ACC112 (cell line): Measurements from ENCODE around the gene RPS21.

Source experiments
- H2AFZ ChIP-seq: fragments of 200-600 bp; sonication (generic); one replicate; pipeline ENCODE4 v1.6.0; 2017; ENCODE audit warnings: antibody characterized with exemption, low read length; ENCODE audit not compliant: unreplicated experiment
- H3K27ac ChIP-seq: fragments of 200-600 bp; sonication (generic); 2 replicates; pipeline ENCODE4 v1.5.1; 2014; ENCODE audit warnings: low read depth, mild to moderate bottlenecking, antibody characterized with exemption, low read length, moderate library complexity
- H3K27me3 ChIP-seq: fragments of 200-600 bp; sonication (generic); 2 replicates; pipeline ENCODE4 v1.6.1; 2014; ENCODE audit warnings: mild to moderate bottlenecking, antibody characterized with exemption, low read length, moderate library complexity, mixed read lengths; ENCODE audit not compliant: insufficient read depth
- H3K36me3 ChIP-seq: fragments of 200-600 bp; sonication (generic); 2 replicates; pipeline ENCODE4 v1.6.1; 2016; ENCODE audit warnings: mild to moderate bottlenecking, antibody characterized with exemption, low read length, moderate library complexity, mixed read lengths; ENCODE audit not compliant: insufficient read depth
- H3K4me1 ChIP-seq: fragments of 200-600 bp; sonication (generic); one replicate; pipeline ENCODE4 v1.6.1; 2016; ENCODE audit warnings: low read length, mixed read lengths; ENCODE audit not compliant: insufficient read depth, unreplicated experiment, control insufficient read depth
- H3K4me3 ChIP-seq: fragments of 200-600 bp; sonication (generic); 2 replicates; pipeline ENCODE4 v1.5.1; 2014; ENCODE audit warnings: mild to moderate bottlenecking, low read depth, low read length
- H3K79me2 ChIP-seq: fragments of 200-600 bp; sonication (generic); one replicate; pipeline ENCODE4 v1.6.0; 2016; ENCODE audit warnings: low read length; ENCODE audit not compliant: control insufficient read depth, unreplicated experiment, insufficient read depth

Gene RPS21

DNA sequence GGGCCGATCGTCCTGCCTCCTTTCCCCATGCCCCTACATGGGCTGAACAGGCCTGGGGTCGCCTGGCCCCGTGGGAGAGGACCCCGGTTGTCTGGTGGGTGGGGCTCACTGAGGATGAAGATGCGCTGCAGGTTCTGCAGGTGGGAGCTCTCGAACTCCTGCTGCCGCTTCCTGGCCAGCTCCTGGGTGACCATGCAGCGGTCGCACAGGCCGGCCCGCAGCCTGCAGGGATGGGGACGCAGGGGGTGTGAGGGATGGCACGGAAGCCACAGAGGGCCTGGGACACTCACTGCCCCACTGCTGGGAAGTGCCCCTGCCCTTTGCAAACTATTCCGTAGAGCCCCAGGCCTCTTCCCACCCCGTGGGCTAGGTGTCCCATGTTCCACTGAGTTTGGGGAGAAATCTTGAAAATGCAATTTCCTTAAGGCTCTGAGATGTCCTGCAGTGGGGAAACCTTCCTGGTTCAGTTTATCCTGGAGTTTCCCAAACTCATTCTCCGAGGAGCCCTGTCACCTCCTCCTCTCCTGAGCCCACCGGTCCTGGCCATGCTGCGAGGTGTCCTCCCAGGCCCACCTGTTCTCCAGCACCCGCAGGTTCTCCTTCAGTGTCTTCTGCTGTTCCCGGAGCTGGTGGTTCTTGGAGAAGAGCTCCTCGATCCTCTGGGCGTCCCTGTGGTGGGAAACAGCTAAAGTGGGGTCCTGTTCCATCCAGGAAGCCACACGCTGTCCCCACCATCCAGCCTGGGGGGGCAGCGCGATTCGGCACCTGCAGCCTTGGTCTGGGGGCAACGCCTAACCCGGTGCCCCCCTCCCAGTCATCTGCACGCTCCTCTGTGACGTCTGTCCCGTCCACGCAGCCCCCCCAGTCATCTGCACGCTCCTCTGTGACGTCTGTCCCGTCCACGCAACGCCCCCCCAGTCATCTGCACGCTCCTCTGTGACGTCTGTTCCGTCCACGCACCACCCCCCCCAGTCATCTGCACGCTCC is 30.0 kb downstream of the RPS21 start:
- H2AFZ ChIP-seq = no peak overlapping the region
- H3K79me2 ChIP-seq = no peaks in the 10 kb centered on the region
- H3K27ac ChIP-seq = no peak overlapping the region
- H3K36me3 ChIP-seq = no peaks in the 10 kb centered on the region
- no peaks in the 10 kb centered on the region for H3K27me3 ChIP-seq
- no peak overlapping the region for H3K4me3 ChIP-seq
- no peaks in the 10 kb centered on the region for H3K4me1 ChIP-seq

DNA sequence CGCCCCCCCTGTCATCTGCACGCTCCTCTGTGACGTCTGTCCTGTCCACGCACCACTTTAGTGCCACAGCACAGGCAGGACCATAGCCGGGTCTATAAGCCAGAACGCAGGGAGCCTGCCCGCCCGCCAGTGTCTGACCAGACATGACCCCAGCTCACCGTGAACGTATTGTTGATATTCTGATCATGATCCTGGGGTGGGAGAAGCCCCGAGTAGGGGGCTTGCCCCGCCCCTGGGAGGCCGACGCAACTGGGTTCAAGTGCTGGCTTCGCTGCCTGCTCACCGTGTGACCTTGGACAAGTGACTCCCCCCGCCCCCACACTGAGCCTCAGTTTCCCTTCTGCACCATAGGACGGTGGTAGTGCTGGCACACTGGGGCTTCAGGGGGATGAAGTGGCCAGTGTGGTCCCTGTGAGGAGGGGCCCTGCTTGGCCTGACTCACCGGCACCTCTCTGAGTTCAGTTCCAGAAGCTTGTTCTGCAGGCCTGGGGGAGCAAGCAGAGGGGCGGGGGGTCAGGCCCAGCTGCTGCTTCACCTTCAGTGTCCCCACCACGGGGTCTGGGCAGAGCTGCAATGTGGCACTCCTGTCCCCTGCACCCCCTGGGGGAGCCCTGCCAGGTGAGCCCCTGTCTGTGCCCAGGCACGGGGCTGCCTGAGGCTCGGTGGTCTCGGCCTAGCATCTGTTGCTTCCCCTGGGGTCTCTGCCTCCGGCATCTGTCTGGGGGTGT is 31.2 kb downstream of the RPS21 start:
- no peak overlapping the region for H3K4me3 ChIP-seq
- H3K79me2 ChIP-seq = no peaks in the 10 kb centered on the region
- no peaks in the 10 kb centered on the region for H3K36me3 ChIP-seq
- no peak overlapping the region for H3K27ac ChIP-seq
- no peaks in the 10 kb centered on the region for H3K4me1 ChIP-seq
- 0 out of 2 replicates have a peak, but pooled peaks cover 5% of the 10 kb centered on the region for H3K27me3 ChIP-seq
- H2AFZ ChIP-seq = no peak overlapping the region

DNA sequence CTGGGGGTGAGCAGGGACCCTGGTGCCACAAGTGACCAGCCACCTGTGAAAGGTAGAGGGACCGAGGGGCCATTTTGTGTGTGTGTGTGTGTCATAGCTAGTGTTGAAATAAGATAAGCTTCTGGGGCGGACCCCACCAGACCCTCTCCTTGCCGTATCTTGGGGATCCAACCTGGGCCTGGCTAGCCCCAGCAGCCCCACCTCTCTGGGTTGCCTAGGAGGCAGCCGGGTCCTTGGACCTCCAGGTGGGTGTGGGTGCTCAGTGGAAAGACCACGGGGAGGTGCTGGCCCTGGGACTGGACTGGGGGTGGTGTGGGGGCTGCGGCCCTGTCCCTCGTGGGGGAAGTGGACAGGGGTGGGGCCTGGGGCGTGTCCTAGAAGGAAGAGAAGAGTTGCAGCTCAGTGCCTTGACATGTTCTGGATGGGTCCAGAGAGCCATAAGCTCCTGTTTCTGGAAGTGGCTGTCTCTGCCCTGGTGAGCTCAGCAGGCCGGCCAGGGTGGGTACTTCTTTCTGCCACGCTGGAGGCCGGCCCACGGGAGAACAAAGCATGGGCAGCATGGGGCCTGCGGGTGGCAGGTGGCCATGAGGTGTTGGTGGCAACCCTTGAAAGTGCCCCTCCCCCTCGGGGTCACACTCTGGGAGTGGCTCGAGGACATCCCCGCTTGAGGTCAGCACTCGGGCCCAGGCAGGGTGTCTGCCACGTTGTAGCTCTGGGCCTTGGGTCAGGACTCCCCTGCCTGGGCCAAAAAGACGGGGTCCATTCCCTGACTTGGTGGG is 32.0 kb downstream of the RPS21 start:
- H3K4me1 ChIP-seq = no peaks in the 10 kb centered on the region
- H3K79me2 ChIP-seq = no peaks in the 10 kb centered on the region
- no peak overlapping the region for H3K27ac ChIP-seq
- no peak overlapping the region for H2AFZ ChIP-seq
- no peaks in the 10 kb centered on the region for H3K36me3 ChIP-seq
- no peak overlapping the region for H3K4me3 ChIP-seq
- H3K27me3 ChIP-seq = 0 out of 2 replicates have a peak, but pooled peaks cover 8% of the 10 kb centered on the region

DNA sequence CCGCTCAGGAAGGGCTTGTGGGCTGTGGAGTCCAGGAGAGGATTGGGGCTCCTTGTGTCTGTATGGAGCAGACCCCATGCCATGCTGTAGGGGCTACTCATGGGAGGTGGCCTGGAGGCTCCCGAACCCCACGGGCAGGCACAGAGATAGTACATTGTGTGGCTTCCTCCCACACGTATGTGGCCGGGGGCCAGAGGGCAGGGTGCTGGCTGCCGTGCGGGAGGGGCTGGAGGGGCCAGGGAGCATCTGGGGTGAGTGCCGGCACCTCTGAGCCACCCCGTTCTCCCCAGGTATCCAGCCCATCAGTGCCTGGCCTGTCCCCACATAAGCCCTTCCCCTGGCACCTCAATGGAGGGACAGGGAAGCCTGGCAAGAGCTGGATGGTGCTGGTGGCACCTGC is 32.9 kb downstream of the RPS21 start:
- Histone ChIP-seq H3K79me2 (no peaks in the 10 kb centered on the region), H3K4me3 (no peak overlapping the region), H3K36me3 (no peaks in the 10 kb centered on the region), H3K4me1 (no peaks in the 10 kb centered on the region), H2AFZ (no peak overlapping the region), H3K27ac (no peak overlapping the region), H3K27me3 (peaks cover 11% of the 10 kb centered on the region; the same call in 1 of the 2 replicates)

DNA sequence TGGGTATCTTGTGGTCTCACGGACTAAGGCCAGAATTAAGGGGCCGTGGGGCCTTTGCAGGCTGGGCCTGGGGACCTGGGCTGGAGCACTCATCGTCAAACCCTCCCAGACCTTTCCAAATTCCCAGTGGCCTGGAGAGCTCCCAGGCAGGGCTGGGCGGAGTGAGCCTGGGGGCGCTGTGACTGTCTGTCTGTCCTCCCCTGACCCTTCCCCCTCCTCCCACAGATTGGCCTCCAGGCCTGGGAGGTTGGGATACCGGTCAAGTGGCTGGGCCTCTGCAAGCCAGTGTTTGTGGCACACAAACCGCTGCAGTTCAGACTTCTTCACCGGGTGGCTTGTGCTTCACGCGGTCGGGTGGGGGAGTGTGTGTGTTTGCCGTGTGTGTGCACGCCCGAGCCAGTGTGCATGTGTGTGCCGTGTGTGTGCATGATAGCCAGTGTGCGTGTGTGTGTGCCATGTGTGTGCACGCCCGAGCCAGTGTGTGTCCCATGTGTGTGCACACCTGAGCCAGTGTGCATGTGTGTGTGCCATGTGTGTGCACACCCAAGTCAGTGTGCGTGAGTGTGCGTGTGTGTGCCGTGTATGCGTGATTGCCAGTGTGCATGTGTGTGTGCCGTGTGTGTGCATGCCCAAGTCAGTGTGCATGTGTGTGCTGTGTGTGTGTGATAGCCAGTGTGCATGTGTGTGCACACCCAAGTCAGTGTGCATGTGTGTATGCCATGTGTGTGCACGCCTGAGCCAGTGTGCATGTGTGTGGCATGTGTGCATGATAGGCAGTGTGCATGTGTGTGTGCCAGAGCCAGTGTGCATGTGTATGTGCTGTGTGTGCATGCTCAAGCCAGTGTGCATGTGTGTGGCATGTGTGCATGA is 34.2 kb downstream of the RPS21 start:
- Histone ChIP-seq H3K27me3 (peaks cover 11% of the 10 kb centered on the region; the same call in 1 of the 2 replicates), H3K27ac (no peak overlapping the region), H3K36me3 (no peaks in the 10 kb centered on the region), H3K4me1 (no peaks in the 10 kb centered on the region), H3K4me3 (no peak overlapping the region), H3K79me2 (no peaks in the 10 kb centered on the region), H2AFZ (no peak overlapping the region)

DNA sequence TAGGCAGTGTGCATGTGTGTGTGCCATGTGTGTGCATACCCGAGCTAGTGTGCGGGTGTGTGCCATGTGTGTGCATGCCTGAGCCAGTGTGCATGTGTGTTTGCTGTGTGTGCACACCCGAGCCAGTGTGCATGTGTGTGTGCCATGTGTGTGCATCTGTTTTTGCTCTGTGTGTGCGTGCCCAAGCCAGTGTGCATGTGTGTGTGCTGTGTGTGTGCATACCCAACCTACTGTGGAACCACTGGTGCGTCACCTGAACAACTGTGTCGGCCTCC is 34.8 kb downstream of the RPS21 start:
- Histone ChIP-seq H3K36me3 (no peaks in the 10 kb centered on the region), H3K27ac (no peak overlapping the region), H3K79me2 (no peaks in the 10 kb centered on the region), H2AFZ (no peak overlapping the region), H3K27me3 (peaks cover 11% of the 10 kb centered on the region; the same call in 1 of the 2 replicates), H3K4me3 (no peak overlapping the region), H3K4me1 (no peaks in the 10 kb centered on the region)

DNA sequence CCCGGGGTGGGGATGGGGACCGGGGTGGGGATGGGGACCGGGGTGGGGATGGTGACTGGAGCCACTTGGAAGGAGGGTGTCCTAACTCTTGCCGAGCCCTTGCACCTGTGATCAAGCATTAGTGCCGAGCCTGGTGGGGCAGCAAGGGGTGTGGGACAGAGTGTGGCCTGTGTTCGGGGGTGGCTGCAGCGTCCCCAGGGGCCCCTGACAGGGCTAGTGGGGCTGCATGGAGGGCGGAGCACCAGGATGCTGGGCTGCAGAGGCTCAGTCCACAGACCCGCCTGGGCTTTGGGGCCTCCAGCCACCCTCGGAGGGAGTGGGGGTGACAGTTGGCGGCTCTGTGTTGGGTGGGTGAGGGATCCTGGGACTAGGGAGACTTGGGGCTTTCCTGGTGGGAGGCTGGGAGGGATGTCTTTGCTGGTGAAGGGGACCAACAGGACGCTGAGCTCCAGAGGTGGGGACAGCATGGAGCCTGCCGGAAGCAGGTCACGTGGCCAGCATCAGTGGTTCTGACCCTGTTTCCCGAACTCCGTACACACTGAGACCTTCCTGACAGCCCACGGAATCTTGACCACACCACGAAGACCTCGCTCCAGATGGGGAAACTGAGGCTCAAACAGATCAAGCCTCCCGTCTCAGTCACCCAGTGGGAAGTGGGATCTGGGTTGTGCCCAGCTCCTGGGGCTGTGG is 35.9 kb downstream of the RPS21 start:
- H3K36me3 ChIP-seq = no peaks in the 10 kb centered on the region
- peaks cover 11% of the 10 kb centered on the region; the same call in 1 of the 2 replicates for H3K27me3 ChIP-seq
- no peak overlapping the region for H3K27ac ChIP-seq
- no peaks in the 10 kb centered on the region for H3K4me1 ChIP-seq
- no peak overlapping the region for H3K4me3 ChIP-seq
- no peak overlapping the region for H2AFZ ChIP-seq
- H3K79me2 ChIP-seq = no peaks in the 10 kb centered on the region

DNA sequence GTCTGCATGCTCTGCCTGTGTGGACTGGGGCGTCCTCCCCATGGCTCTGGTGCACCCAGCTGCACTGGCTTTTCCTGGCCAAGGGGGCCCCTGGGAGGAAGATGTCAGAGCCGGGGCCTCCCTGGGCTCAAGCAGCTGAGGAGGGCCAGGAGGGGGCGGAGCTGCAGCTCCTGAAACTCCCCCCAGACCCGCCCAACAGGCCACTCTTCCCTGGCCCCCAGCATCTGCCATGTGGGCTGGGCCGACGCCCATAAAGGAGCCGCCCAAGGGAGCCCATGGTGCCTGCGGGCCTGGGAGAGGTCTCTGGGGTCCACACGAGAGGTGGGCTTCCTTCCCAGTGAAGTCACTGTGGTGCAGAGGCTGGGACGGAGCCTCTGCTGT is 36.4 kb downstream of the RPS21 start:
- H3K36me3 ChIP-seq = no peaks in the 10 kb centered on the region
- no peaks in the 10 kb centered on the region for H3K79me2 ChIP-seq
- H3K27me3 ChIP-seq = peaks cover 11% of the 10 kb centered on the region; the same call in 1 of the 2 replicates
- no peak overlapping the region for H3K4me3 ChIP-seq
- H3K27ac ChIP-seq = no peak overlapping the region
- no peaks in the 10 kb centered on the region for H3K4me1 ChIP-seq
- no peak overlapping the region for H2AFZ ChIP-seq

DNA sequence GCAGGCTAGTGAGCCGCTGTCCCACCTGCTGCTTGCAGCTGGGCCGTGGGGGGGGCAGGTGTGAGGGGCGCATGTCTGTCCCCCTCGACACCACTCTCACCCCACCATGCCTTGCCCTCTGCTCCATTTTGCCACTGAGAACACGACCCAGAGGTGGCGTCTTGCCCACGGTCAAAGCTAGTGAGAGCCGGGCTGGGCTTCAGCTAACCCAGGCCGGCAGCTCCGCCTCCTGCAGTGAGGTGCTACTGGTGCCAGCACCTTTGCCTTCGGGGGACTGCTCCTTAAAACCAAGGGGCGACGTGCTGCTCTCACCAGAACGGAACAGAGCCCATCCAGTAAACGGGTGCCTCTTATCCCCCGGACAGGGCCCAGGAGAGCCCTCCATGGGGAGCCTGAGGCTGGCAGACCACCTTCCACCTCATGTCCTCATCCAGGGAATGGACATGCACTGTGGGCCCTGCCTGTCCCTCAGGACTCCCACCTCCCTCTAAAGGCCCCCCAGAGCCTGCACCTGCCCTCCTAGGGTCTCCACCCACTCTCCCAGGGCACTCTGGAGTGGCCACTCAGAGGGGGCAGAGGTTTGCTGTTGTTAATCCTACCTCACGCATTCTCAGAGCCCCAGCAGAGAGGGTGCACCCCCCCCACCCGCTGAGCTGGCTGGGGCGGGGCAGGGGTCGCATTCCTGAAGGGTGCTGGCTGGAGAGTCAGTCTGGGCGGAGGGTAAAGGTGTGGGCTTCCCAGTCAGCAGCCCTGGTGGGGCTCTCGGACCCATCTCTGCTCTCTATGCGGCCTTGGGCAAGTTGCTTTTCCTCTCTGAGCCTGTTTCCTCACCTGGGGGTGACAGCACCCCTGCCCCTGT is 37.6 kb downstream of the RPS21 start:
- Histone ChIP-seq H3K27me3 (peaks cover 11% of the 10 kb centered on the region), H2AFZ (no peak overlapping the region), H3K79me2 (no peaks in the 10 kb centered on the region), H3K27ac (no peak overlapping the region), H3K4me1 (no peaks in the 10 kb centered on the region), H3K36me3 (no peaks in the 10 kb centered on the region), H3K4me3 (no peak overlapping the region)
